Activated naive CD4-positive, alpha-beta T cell treated with anti-CD3 and anti-CD28 coated beads, Interleukin-2, amount 50 U/mL, for 24 hours (primary cell): ENCODE results near the gene SOBP.

ENCODE experiments used
- H3K27ac Mint-ChIP-seq: one replicate; pipeline ENCODE4 v1.8.0; 2021; ENCODE audit warnings: mild to moderate bottlenecking, mixed read lengths
- H3K27me3 Mint-ChIP-seq: one replicate; pipeline ENCODE4 v1.8.0; 2021; ENCODE audit warnings: mixed read lengths
- H3K36me3 Mint-ChIP-seq: one replicate; pipeline ENCODE4 v1.8.0; 2021; ENCODE audit warnings: mixed read lengths
- H3K4me1 Mint-ChIP-seq: one replicate; pipeline ENCODE4 v1.8.0; 2021; ENCODE audit warnings: mixed read lengths
- H3K4me3 Mint-ChIP-seq: one replicate; pipeline ENCODE4 v1.8.0; 2021; ENCODE audit warnings: mild to moderate bottlenecking, mixed read lengths
- H3K9me3 Mint-ChIP-seq: one replicate; pipeline ENCODE4 v1.8.0; 2021; ENCODE audit warnings: mixed read lengths

SOBP gene

GRCh38 chr6:107533415-107534059 lies 43.6 kb downstream of the SOBP start:
- Mint-ChIP-seq H3K36me3 (no peaks in the 10 kb centered on the region), H3K4me3 (no peak overlapping the region), H3K27me3 (no peaks in the 10 kb centered on the region), H3K9me3 (no peaks in the 10 kb centered on the region), H3K4me1 (no peaks in the 10 kb centered on the region), H3K27ac (no peak overlapping the region)

GRCh38 chr6:107534571-107535141 lies 44.7 kb downstream of the SOBP start:
- Mint-ChIP-seq H3K27me3 (no peaks in the 10 kb centered on the region), H3K4me1 (no peaks in the 10 kb centered on the region), H3K9me3 (no peaks in the 10 kb centered on the region), H3K36me3 (no peaks in the 10 kb centered on the region), H3K27ac (no peak overlapping the region), H3K4me3 (no peak overlapping the region)

DNA sequence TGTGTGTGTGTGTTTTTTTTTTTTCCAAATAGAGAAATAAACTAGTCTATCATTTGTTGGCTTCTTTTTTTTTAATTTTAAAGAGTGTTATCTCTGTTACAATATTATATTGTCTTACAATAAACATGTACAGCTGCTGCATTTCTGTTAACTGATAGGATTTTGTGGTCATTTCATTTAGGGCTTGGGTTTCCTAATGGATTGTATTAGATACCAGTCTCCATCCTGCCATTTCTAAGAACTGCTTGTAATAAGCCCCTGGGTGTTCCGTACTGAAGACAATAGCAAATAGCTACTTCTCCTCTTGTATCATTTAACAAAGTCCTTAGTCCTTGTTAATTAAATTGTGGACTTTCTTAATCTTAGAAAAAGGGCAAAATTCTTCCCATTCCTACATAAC lies 45.7 kb downstream of the SOBP start:
- no peaks in the 10 kb centered on the region for H3K27me3 Mint-ChIP-seq
- H3K27ac Mint-ChIP-seq: no peak overlapping the region
- no peak overlapping the region for H3K4me3 Mint-ChIP-seq
- H3K36me3 Mint-ChIP-seq: no peaks in the 10 kb centered on the region
- H3K9me3 Mint-ChIP-seq: no peaks in the 10 kb centered on the region
- H3K4me1 Mint-ChIP-seq: no peaks in the 10 kb centered on the region

DNA sequence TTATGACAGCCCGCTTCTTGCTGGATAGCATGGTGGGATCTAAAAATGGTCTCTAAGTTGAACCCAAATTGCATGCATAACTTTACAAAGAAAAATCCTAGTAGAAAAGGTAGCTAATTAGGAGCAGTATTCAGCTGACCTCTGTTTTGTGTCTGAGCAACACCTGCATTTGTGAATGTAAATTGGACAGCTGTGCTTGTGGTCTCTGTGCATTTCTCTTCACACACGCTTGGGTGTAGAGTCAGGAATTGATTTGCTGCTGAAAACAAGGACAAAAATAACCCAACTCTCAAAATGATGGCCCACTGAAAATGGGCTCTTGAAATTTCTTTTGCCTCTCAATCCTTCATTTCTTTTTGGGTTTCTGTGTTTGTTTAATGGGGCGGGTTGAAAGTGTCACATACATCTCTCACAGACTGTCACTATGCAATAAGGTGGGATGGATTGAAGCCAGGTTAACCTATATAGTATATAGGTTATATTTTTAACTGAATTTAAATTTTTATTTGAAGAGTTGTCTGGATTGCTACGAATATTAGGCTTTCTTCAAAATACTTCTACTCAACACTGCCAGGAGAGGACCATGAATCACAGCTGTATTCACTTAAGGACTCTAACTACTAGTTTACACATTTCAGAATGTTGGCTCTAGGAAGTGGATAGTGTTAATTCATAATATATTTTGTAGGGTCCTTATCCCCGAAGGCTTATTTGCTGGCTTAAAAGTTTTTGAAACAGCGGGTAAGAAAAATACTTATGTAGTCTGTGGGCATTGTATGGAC lies 46.5 kb downstream of the SOBP start:
- Mint-ChIP-seq H3K4me1 (no peaks in the 10 kb centered on the region), H3K36me3 (no peaks in the 10 kb centered on the region), H3K27ac (no peak overlapping the region), H3K4me3 (no peak overlapping the region), H3K27me3 (no peaks in the 10 kb centered on the region), H3K9me3 (no peaks in the 10 kb centered on the region)

DNA sequence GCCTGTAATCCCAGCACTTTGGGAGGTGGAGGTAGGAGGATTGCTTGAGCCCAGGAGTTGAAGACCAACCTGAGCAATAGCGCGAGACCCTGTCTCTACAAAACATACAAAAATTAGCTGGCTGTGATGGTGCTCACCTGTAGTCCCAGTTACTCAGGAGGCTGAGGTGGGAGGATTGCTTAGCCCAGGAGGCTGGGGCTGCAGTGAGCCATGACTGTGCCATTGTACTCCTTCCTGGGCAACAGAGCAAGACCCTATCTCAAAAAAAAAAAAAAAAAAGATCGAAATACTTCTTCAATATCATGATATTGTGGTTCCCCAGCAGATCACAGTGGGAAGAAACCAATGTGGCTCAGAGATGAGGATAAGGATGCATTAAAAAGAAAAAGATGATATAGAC lies 47.6 kb downstream of the SOBP start:
- no peaks in the 10 kb centered on the region for H3K36me3 Mint-ChIP-seq
- H3K4me1 Mint-ChIP-seq: no peaks in the 10 kb centered on the region
- no peak overlapping the region for H3K27ac Mint-ChIP-seq
- H3K9me3 Mint-ChIP-seq: no peaks in the 10 kb centered on the region
- H3K4me3 Mint-ChIP-seq: no peak overlapping the region
- H3K27me3 Mint-ChIP-seq: no peaks in the 10 kb centered on the region

DNA sequence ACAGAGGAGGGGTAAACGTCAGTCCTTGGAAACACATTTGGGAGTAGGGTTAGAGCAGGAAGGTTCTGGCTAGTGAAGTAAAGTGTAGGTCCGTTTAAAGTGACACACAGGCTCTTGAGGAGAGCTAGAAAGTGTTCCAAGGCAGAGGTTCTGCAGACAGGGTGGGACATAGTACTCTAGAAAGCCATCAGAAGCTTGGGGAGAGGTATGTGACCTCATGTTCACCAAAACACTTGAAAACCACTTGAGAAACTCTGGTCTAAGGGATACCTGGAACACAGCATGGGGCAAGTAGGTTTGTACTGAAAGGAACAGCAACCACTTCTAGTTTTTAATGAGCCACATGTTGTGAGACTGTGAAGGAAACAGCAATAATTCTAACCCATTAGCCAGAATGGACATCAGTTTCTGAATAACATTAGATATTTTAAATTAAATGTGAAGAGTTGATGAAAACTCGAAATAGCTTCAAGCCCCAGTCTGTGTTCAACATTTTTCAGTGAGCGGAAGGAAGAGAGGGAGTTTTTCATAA lies 49.0 kb downstream of the SOBP start:
- H3K27me3 Mint-ChIP-seq: no peaks in the 10 kb centered on the region
- H3K27ac Mint-ChIP-seq: no peak overlapping the region
- H3K36me3 Mint-ChIP-seq: no peaks in the 10 kb centered on the region
- no peaks in the 10 kb centered on the region for H3K9me3 Mint-ChIP-seq
- no peaks in the 10 kb centered on the region for H3K4me1 Mint-ChIP-seq
- no peak overlapping the region for H3K4me3 Mint-ChIP-seq

DNA sequence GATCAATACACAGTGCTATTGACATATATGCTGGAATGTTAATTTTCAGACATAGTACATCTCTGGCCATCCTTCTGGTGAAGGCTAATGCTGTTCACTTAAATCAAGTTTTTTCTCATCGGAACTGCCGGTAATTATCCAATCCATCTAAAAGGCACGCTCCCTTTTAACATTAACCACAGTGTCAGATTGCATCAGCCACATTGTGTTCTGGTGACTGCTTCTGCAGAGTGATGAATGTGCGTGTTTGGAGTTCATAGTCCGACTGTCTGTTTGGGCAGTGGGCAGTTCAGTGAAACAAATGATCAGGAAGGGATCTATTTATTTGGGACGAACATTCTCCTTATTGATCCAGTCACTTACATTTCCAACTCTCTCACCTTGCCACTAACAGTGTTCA lies 49.5 kb downstream of the SOBP start:
- Mint-ChIP-seq H3K9me3 (no peaks in the 10 kb centered on the region), H3K27ac (no peak overlapping the region), H3K4me1 (no peaks in the 10 kb centered on the region), H3K36me3 (no peaks in the 10 kb centered on the region), H3K27me3 (no peaks in the 10 kb centered on the region), H3K4me3 (no peak overlapping the region)

- no peaks in the 10 kb centered on the region for H3K9me3 Mint-ChIP-seq
- H3K36me3 Mint-ChIP-seq: no peaks in the 10 kb centered on the region
- H3K4me1 Mint-ChIP-seq: no peaks in the 10 kb centered on the region
- H3K4me3 Mint-ChIP-seq: no peak overlapping the region
- no peak overlapping the region for H3K27ac Mint-ChIP-seq
- no peaks in the 10 kb centered on the region for H3K27me3 Mint-ChIP-seq
Measured at GRCh38 chr6:107539849-107540464, 50.0 kb downstream of the SOBP start.

DNA sequence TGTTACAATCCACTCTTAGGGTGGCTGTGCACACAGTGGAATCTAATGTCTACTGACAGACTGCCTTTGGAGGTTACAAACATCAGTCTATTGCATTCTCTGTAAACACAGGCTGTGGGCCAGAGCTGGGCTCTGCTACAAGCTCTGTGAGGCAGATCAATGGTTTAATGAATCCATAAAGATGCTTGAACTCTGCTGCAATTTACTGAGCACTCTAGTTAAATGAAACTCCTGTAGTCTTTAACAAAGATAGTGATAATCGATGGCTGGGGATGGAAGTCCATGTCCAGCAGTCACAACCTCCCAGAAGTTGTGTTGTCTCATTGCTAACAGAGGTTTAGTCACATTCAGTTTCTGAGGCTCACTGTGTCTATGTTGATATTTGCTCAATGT lies 50.5 kb downstream of the SOBP start:
- H3K27me3 Mint-ChIP-seq: no peaks in the 10 kb centered on the region
- H3K4me1 Mint-ChIP-seq: no peaks in the 10 kb centered on the region
- no peaks in the 10 kb centered on the region for H3K9me3 Mint-ChIP-seq
- no peaks in the 10 kb centered on the region for H3K36me3 Mint-ChIP-seq
- H3K4me3 Mint-ChIP-seq: no peak overlapping the region
- no peak overlapping the region for H3K27ac Mint-ChIP-seq

DNA sequence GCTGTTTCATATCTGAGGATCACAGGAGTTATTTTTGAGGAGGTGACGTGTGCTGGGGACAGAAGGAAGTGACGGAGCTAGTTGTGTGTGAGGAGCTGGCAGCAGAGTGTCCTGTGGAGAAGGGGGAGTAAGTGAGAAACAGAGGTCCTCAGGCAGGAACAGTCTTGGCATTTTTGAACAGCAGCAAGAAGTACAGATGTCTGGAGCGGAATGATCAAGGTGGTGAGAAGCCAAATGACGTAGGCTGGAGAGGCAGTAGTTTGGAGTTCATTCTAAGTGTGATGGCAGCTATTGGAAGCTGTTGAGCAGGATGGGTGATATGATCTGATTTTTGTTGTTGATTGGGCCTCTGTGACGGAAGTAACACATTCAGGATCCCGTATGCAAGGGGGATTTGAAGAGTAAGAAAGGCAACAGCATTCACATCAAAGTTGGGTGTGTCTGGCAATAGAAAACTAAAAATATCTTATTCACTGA lies 52.3 kb downstream of the SOBP start:
- H3K27ac Mint-ChIP-seq: no peak overlapping the region
- no peak overlapping the region for H3K4me3 Mint-ChIP-seq
- no peaks in the 10 kb centered on the region for H3K4me1 Mint-ChIP-seq
- no peaks in the 10 kb centered on the region for H3K27me3 Mint-ChIP-seq
- no peaks in the 10 kb centered on the region for H3K9me3 Mint-ChIP-seq
- H3K36me3 Mint-ChIP-seq: no peaks in the 10 kb centered on the region

DNA sequence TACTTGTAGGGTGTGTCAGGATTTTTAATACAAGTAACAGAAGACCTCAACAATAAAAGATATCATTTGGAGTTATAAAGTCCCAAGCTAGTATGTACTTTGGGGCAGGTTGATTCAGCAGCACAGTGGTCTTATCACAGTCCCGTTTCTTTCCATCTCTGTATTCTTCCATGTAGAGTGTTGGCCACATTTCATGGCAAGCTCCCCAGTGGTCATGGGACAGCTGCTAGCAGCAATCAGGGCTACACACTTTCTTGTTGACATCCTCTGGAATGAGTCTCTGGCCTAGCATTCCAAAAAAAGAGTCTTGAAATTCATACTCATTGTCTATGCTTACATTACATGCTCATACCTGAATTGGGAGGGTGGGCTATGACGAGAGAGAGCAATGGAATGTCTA lies 53.2 kb downstream of the SOBP start:
- no peak overlapping the region for H3K4me3 Mint-ChIP-seq
- H3K36me3 Mint-ChIP-seq: no peaks in the 10 kb centered on the region
- no peak overlapping the region for H3K27ac Mint-ChIP-seq
- H3K4me1 Mint-ChIP-seq: no peaks in the 10 kb centered on the region
- no peaks in the 10 kb centered on the region for H3K27me3 Mint-ChIP-seq
- H3K9me3 Mint-ChIP-seq: no peaks in the 10 kb centered on the region

DNA sequence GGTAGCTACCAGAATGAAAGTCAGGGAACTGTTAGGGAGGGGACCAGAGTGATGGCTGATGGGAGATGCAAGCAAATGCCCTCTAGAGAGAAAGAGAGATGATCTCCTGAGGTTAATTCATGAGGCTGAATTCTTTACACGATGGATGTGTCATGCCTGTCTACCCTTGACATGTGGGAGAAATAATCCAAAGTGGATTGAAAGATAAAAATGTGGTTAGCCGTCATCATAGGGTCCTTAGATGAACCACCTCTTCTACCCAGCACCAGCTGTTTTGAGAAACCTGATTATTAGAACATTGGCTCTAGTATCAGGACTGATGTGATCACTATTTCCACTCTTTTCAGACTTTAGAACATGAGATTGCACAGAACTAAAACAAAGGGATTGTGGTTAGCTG lies 53.6 kb downstream of the SOBP start:
- no peak overlapping the region for H3K27ac Mint-ChIP-seq
- H3K9me3 Mint-ChIP-seq: no peaks in the 10 kb centered on the region
- H3K36me3 Mint-ChIP-seq: no peaks in the 10 kb centered on the region
- H3K4me3 Mint-ChIP-seq: no peak overlapping the region
- H3K4me1 Mint-ChIP-seq: no peaks in the 10 kb centered on the region
- H3K27me3 Mint-ChIP-seq: no peaks in the 10 kb centered on the region

DNA sequence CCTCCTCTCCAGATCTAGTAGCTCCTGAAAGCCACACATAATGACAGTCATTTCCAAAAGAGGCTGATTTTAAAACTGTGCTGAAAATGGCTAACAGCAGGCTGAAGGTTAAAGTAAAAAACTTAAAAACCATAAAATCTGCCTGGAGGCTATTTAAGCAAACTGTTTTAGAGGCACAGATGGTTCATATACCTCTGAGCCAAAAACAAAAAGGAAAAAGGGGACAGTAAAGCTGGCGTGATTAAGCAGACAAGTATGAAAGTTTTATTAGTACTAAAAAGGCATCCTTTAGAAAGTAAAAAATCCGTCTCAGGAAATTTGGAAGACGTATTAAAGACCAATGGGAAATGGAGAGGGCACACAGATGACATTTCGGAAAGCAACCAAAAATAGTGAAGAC lies 55.8 kb downstream of the SOBP start:
- Mint-ChIP-seq H3K4me3 (no peak overlapping the region), H3K27ac (no peak overlapping the region), H3K4me1 (no peaks in the 10 kb centered on the region), H3K9me3 (no peaks in the 10 kb centered on the region), H3K36me3 (no peaks in the 10 kb centered on the region), H3K27me3 (no peaks in the 10 kb centered on the region)

GRCh38 chr6:107546691-107547450 lies 57.0 kb downstream of the SOBP start:
- H3K9me3 Mint-ChIP-seq: no peaks in the 10 kb centered on the region
- H3K36me3 Mint-ChIP-seq: no peaks in the 10 kb centered on the region
- H3K4me3 Mint-ChIP-seq: no peak overlapping the region
- no peak overlapping the region for H3K27ac Mint-ChIP-seq
- no peaks in the 10 kb centered on the region for H3K4me1 Mint-ChIP-seq
- no peaks in the 10 kb centered on the region for H3K27me3 Mint-ChIP-seq

DNA sequence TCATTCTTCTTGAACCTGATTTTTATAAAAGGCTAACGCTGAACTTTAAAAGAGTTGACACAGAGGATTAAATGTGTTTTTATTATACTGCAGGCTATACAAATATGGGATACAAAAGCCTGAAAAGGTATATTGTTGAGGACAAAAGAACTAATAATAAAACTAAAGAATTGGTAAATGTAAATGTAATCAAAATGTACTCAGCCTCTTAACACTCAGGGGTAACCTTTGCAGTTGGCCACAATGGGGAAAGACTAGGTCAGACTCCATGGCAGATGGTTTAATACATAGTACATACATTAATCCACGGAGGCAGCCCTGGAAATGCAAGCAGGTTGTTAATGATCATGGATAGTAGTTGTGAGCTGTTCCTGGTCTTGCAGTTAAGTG lies 57.5 kb downstream of the SOBP start:
- H3K9me3 Mint-ChIP-seq: no peaks in the 10 kb centered on the region
- H3K4me1 Mint-ChIP-seq: no peaks in the 10 kb centered on the region
- H3K27me3 Mint-ChIP-seq: no peaks in the 10 kb centered on the region
- no peak overlapping the region for H3K4me3 Mint-ChIP-seq
- no peaks in the 10 kb centered on the region for H3K36me3 Mint-ChIP-seq
- no peak overlapping the region for H3K27ac Mint-ChIP-seq
